Keratinocyte (primary cell): ENCODE results near the gene CAPZB. TPM values are rescaled to one million over a fixed set of nuclear protein-coding genes. Genes with fewer than 3 reads are reported as not detected.

Experiments
- DNase-seq: peaks from one replicate; pipeline ENCODE4 v3.0.0-alpha.2; 2011; ENCODE audit warnings: low read depth, missing footprints, low spot score
- FAIRE-seq: peaks from 2 replicates; lab custom pipeline; 2011; peaks lifted over from hg19 to GRCh38; lab: Jason Lieb, UNC
- H2AFZ ChIP-seq: 2 replicates; pipeline ENCODE4 v1.6.0; 2012; ENCODE audit warnings: low read length, control low read depth, inconsistent platforms; ENCODE audit not compliant: control insufficient read depth
- H3K27ac ChIP-seq: 2 replicates; pipeline ENCODE4 v1.5.1; 2011; ENCODE audit warnings: low read length; ENCODE audit not compliant: control insufficient read depth, insufficient read depth
- H3K27me3 ChIP-seq: 3 replicates; pipeline ENCODE4 v1.6.0; 2011; ENCODE audit warnings: low read length; ENCODE audit not compliant: control insufficient read depth, insufficient read depth; ENCODE audit errors: extremely low read depth
- H3K36me3 ChIP-seq, 2 experiments: 2 replicates in 1 of 2; 3 replicates in 1 of 2; pipeline ENCODE4 v1.5.1; 2011; ENCODE audit warnings: low read length in 2 of 2, mild to moderate bottlenecking in 1 of 2; ENCODE audit not compliant: control insufficient read depth in 2 of 2, insufficient read depth in 2 of 2; ENCODE audit errors: extremely low read depth in 1 of 2
- H3K4me1 ChIP-seq: 3 replicates; pipeline ENCODE4 v1.5.1; 2011; ENCODE audit warnings: low read length; ENCODE audit not compliant: control insufficient read depth, insufficient read depth; ENCODE audit errors: extremely low read depth
- H3K4me2 ChIP-seq: 3 replicates; pipeline ENCODE4 v1.6.0; 2011; ENCODE audit warnings: low read depth, low read length; ENCODE audit not compliant: control insufficient read depth, insufficient read depth; ENCODE audit errors: extremely low read depth
- H3K4me3 ChIP-seq, 3 experiments: fragments of 200-600 bp in 1 of 3; sonication (generic) in 1 of 3; 2 replicates in 2 of 3; 3 replicates in 1 of 3; pipeline ENCODE4 v1.5.1; 2011 to 2016; ENCODE audit warnings: low read length in 3 of 3, mild to moderate bottlenecking in 3 of 3, control low read depth in 2 of 3, inconsistent platforms in 1 of 3, low read depth in 1 of 3, mixed read lengths in 1 of 3, mixed run types in 1 of 3, moderate library complexity in 1 of 3; ENCODE audit not compliant: control insufficient read depth in 2 of 3, insufficient read depth in 2 of 3; ENCODE audit errors: extremely low read depth in 1 of 3
- H3K79me2 ChIP-seq: 2 replicates; pipeline ENCODE4 v1.6.0; 2012; ENCODE audit warnings: low read length; ENCODE audit not compliant: control insufficient read depth, insufficient read depth
- H3K9ac ChIP-seq: 3 replicates; pipeline ENCODE4 v1.6.0; 2011; ENCODE audit warnings: low read length; ENCODE audit not compliant: control insufficient read depth, insufficient read depth; ENCODE audit errors: extremely low read depth
- H3K9me1 ChIP-seq: 3 replicates; pipeline ENCODE4 v1.6.0; 2011; ENCODE audit warnings: low read length; ENCODE audit not compliant: control insufficient read depth, insufficient read depth; ENCODE audit errors: extremely low read depth
- H3K9me3 ChIP-seq: 2 replicates; pipeline ENCODE4 v1.5.1; 2012; ENCODE audit warnings: low read depth, low read length; ENCODE audit not compliant: control insufficient read depth
- H4K20me1 ChIP-seq: 3 replicates; pipeline ENCODE4 v1.6.0; 2011; ENCODE audit warnings: low read length; ENCODE audit not compliant: control insufficient read depth, insufficient read depth; ENCODE audit errors: extremely low read depth
- EZH2 ChIP-seq: IDR thresholded peaks from one replicate; pipeline ENCODE4 v1.6.1; 2012; ENCODE audit warnings: inconsistent platforms, mild to moderate bottlenecking, low read length, moderate library complexity
- dilution Hi-C: fragments of 300-500 bp; cut with MboI; formaldehyde crosslinking; loops from one replicate; pipeline ENCODE4 v1.7.0; 2020; ENCODE audit warnings: low sequenced_read_pairs; ENCODE audit not compliant: extremely low pct_ligation_motif_present
- polyA plus RNA-seq, 5 experiments: library from polyadenylated mRNA; depleted of rRNA in 3 of 5; stranded (reverse) in 3 of 5; stranded (forward) in 1 of 5; unstranded in 1 of 5; fragments of >200 nt; gene quantifications; 1 replicate in 1 of 5; 2 replicates in 3 of 5; 3 replicates in 1 of 5; pipeline versions ENCODE4 v1.2.1 to v1.2.3, GENCODE V29; 2011 to 2012; ENCODE audit warnings: missing spikeins in 2 of 5, low read depth in 1 of 5, low replicate concordance in 1 of 5
- TF ChIP-seq, protein P1 (sequence below), 3 experiments: IDR thresholded peaks in 1 of 3; conservative IDR thresholded peaks in 1 of 3; optimal IDR thresholded peaks in 1 of 3; 2 replicates in 2 of 3; 3 replicates in 1 of 3; pipeline versions ENCODE3 to v1.5.1; 2011; ENCODE audit warnings: low read length in 3 of 3, mild to moderate bottlenecking in 3 of 3, moderate library complexity in 2 of 3, control low read depth in 1 of 3, inconsistent platforms in 1 of 3; ENCODE audit not compliant: insufficient read depth in 2 of 3; ENCODE audit errors: extremely low read depth in 1 of 3

CAPZB gene
- polyA plus RNA-seq, 1 donor (not counting 4 experiments of a cell fraction or from before 2014, with no cell fraction given): 193 TPM

DNA sequence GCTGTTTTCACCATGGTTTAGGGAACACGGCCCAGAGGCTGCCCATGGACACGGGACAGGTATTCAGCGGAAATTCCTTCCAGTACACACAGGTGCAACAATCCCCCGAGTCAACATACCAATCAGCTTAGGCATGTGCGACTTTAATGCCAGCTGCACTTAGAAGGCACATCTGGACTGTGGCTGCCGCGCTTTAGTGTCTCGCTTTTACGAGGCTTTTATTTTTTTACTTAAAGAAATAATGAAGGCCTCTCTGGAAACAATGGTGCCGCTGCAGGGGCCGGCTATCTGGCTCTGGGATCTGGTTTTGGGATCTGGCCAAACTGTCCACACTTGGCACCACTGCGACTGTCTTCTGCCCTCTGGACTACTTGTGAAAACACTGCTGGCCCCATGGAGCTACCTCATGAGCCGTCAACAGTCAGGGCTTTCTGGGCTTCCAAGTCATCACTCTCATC is 117.7 kb downstream of the CAPZB start:
- peaks cover 50% of the 10 kb centered on the region for H3K4me1 ChIP-seq
- dilution Hi-C loops: no loop called here
- H3K9me1 ChIP-seq: peaks cover 2% of the 10 kb centered on the region
- H3K4me3 ChIP-seq: peak overlapping the region in 2 of 3 experiments; percentile 47 to 52
- FAIRE-seq (peak; percentile 99), DNase-seq (peak; percentile 46)
- H3K36me3 ChIP-seq: peaks cover 0 to 3% of the 10 kb centered on the region in 2 experiments
- no peaks in the 10 kb centered on the region for H3K9me3 ChIP-seq
- H4K20me1 ChIP-seq: no peaks in the 10 kb centered on the region
- no peaks in the 10 kb centered on the region for H3K27me3 ChIP-seq
- peak overlapping the region; percentile 91 for H3K4me2 ChIP-seq
- no peak overlapping the region for H2AFZ ChIP-seq
- TF ChIP-seq EZH2: no peak
- TF ChIP-seq, protein P1, sequence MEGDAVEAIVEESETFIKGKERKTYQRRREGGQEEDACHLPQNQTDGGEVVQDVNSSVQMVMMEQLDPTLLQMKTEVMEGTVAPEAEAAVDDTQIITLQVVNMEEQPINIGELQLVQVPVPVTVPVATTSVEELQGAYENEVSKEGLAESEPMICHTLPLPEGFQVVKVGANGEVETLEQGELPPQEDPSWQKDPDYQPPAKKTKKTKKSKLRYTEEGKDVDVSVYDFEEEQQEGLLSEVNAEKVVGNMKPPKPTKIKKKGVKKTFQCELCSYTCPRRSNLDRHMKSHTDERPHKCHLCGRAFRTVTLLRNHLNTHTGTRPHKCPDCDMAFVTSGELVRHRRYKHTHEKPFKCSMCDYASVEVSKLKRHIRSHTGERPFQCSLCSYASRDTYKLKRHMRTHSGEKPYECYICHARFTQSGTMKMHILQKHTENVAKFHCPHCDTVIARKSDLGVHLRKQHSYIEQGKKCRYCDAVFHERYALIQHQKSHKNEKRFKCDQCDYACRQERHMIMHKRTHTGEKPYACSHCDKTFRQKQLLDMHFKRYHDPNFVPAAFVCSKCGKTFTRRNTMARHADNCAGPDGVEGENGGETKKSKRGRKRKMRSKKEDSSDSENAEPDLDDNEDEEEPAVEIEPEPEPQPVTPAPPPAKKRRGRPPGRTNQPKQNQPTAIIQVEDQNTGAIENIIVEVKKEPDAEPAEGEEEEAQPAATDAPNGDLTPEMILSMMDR (optimal IDR thresholded peaks at IDR 0.05 in 1 of 3, IDR thresholded peaks at IDR 0.05 in 1 of 3, conservative IDR thresholded peaks at IDR 0.05 in 1 of 3; ENCODE audit: extremely low read depth in 1 of 3, insufficient read depth in 2 of 3, low read length in 3 of 3): no peak
- H3K27ac ChIP-seq: peak overlapping the region; percentile 38
- H3K9ac ChIP-seq: peak overlapping the region; percentile 43
- H3K79me2 ChIP-seq: peaks cover 29% of the 10 kb centered on the region

DNA sequence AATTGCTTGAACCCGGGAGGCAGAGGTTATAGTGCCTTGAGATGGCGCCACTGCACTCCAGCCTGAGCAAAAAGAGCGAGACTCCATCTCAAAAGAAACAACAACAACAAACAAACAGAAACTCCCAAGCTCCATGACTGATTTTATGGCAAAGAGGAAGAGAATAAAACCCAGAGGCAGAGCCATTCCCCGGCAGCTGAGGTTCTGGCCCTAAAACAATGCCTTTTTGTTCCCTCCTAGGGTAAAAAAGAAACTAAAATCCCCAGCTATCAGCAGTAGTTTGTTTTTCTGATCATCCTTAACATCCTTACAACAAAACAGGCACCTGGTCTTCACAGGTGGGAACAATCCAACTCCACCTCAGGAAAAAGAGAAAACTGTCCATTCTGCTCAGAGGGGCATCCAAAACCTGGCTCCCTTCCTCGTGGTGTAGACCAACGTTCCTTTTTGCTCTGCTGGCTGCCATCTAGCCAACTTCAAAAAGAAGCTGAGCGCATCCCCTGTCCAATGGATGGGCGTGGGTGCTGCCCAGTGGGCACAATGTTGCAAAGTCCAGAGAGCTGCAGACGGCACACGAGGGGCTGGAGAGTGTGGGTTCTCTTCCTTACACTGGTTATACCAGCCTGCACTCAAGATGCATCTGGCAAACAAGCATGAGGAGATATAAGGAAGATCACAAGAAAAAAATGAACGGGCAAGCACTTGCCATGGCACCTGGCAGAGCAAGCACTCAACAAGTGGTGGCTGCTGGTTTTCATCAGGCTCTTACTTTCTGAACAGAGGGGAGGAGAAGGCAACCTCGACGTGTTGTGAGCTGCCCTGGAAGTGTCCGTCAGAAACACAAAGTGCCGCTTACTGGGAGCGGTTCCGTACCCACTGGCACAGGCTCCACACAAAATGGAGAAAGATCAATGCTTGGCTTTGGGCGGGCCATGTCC is 118.5 kb downstream of the CAPZB start:
- no peak for TF ChIP-seq EZH2
- FAIRE-seq (no peak), DNase-seq (no peak)
- Histone ChIP-seq H3K4me1 (peaks cover 57% of the 10 kb centered on the region), H3K9me1 (peaks cover 2% of the 10 kb centered on the region), H3K27me3 (no peaks in the 10 kb centered on the region), H3K27ac (peak overlapping the region; percentile 38), H3K9ac (peak overlapping the region; percentile 43), H3K36me3 (peaks cover 0 to under 1% of the 10 kb centered on the region in 2 experiments), H3K79me2 (peaks cover 29% of the 10 kb centered on the region), H3K4me3 (peak overlapping the region in 2 of 3 experiments; percentile 47 to 52), H3K4me2 (peak overlapping the region; percentile 91), H3K9me3 (no peaks in the 10 kb centered on the region), H2AFZ (no peak overlapping the region), H4K20me1 (no peaks in the 10 kb centered on the region)
- dilution Hi-C loops: no loop called here
